ENCODE results near the gene ASB2.

- TF ChIP-seq CTCF (IDR thresholded peaks at IDR 0.05; ENCODE audit: poor library complexity, severe bottlenecking) = no peak
- TF ChIP-seq REST (IDR thresholded peaks at IDR 0.05; ENCODE audit: borderline replicate concordance) = no peak
- no peak for TF ChIP-seq TAF1 (IDR thresholded peaks at IDR 0.05; ENCODE audit: low read depth)
Observed at GRCh38 chr14:93930989-93931307, 45.4 kb downstream of the ASB2 start.
